ENCODE data around the gene CST9.
A peak's percentile ranks its signal among the peaks of the same experiment; 100 is the strongest.
"Not testable (repeated sequence)": the region's sequence is repeated elsewhere in the genome, so short reads cannot be mapped to it uniquely, and the experiment has no call there.

The CST9 gene

GRCh38 chr20:23623666-23624323 lies 18.1 kb upstream of the CST9 start:
- DNase-seq, result no peak

- DNase-seq, result no peak
Measured at GRCh38 chr20:23622839-23623343, 17.2 kb upstream of the CST9 start.

- DNase-seq, result not testable (repeated sequence)
Measured at GRCh38 chr20:23622401-23622800, 16.7 kb upstream of the CST9 start.

GRCh38 chr20:23620670-23621386 lies 15.1 kb upstream of the CST9 start:
- not testable (repeated sequence) for DNase-seq

GRCh38 chr20:23614163-23614562 lies 8.4 kb upstream of the CST9 start:
- no peak for DNase-seq

- no peak for DNase-seq
Measured at GRCh38 chr20:23613676-23614075, 8.0 kb upstream of the CST9 start.

GRCh38 chr20:23612396-23612795 lies 6.7 kb upstream of the CST9 start:
- DNase-seq, result no peak

- DNase-seq, result no peak
Measured at GRCh38 chr20:23609486-23610109, 3.9 kb upstream of the CST9 start.

- DNase-seq, result no peak
Measured at GRCh38 chr20:23608251-23608846, 2.6 kb upstream of the CST9 start.

GRCh38 chr20:23607497-23608245 lies 2.0 kb upstream of the CST9 start:
- no peak for DNase-seq

- peak; percentile 33 for DNase-seq
Measured at GRCh38 chr20:23606652-23607049, 934 bp upstream of the CST9 start.

- no peak for DNase-seq
Measured at GRCh38 chr20:23604306-23604705, 1.4 kb downstream of the CST9 start.

- DNase-seq, result no peak
Measured at GRCh38 chr20:23603321-23603720, 2.4 kb downstream of the CST9 start.

- DNase-seq, result no peak
Measured at GRCh38 chr20:23602699-23603098, 3.0 kb downstream of the CST9 start.

- no peak for DNase-seq
Measured at GRCh38 chr20:23602241-23602640, 3.5 kb downstream of the CST9 start.

GRCh38 chr20:23601715-23602114 lies 4.0 kb downstream of the CST9 start:
- DNase-seq, result no peak

GRCh38 chr20:23598481-23598880 lies 7.2 kb downstream of the CST9 start:
- DNase-seq, result no peak

- no peak for DNase-seq
Measured at GRCh38 chr20:23596579-23597250, 9.0 kb downstream of the CST9 start.

GRCh38 chr20:23595941-23596340 lies 9.8 kb downstream of the CST9 start:
- no peak for DNase-seq

GRCh38 chr20:23588434-23589403 lies 17.0 kb downstream of the CST9 start:
- DNase-seq, result no peak

GRCh38 chr20:23587631-23588030 lies 18.1 kb downstream of the CST9 start:
- DNase-seq, result no peak

Measured in activated gamma-delta T cell (primary cell).